Hepatocyte (in vitro differentiated cells): ENCODE data around the gene ITPRIPL2.

Experiments used
- CTCF ChIP-seq: fragments of 200-600 bp; sonication (generic); IDR thresholded peaks from 2 replicates; pipeline ENCODE4 v1.5.1; 2016; ENCODE audit warnings: antibody characterized with exemption, mild to moderate bottlenecking; ENCODE audit not compliant: poor library complexity
- EZH2phosphoT487 ChIP-seq: fragments of 200-600 bp; sonication (generic); IDR thresholded peaks from one replicate; pipeline ENCODE4 v1.6.1; 2018; ENCODE audit warnings: antibody characterized with exemption, mild to moderate bottlenecking, low read depth, moderate library complexity; ENCODE audit not compliant: unreplicated experiment, severe bottlenecking

GRCh38 chr16:19073344-19073743 lies 40.4 kb upstream of the ITPRIPL2 start:
- TF ChIP-seq CTCF = no peak
- TF ChIP-seq EZH2phosphoT487 = no peak
